DMS114 treated with DMSO at 0.1 percent for 48 hours (cell line): ENCODE measurements around the gene APOBEC3F.
"Not testable (repeated sequence)": the region's sequence is repeated elsewhere in the genome, so short reads cannot be mapped to it uniquely, and the experiment has no call there.

Source experiments
- DNase-seq: peaks from one replicate; lab custom pipeline; 2025; ENCODE audit not compliant: unreplicated experiment; lab: John Stamatoyannopoulos, UW

Gene APOBEC3F

GRCh38 chr22:39040538-39041296 lies at the start of gene APOBEC3F:
Gene APOBEC3F, plus strand, starts transcription at chr22:39040864. Its CDS starts 97 bp downstream, at chr22:39040961.
- DNase-seq: peak; percentile 30

GRCh38 chr22:38992871-38993371 lies 47.7 kb upstream of the APOBEC3F start:
- not testable (repeated sequence) for DNase-seq

GRCh38 chr22:38996105-38996504 lies 44.6 kb upstream of the APOBEC3F start:
- DNase-seq: no peak

- no peak for DNase-seq
Observed at GRCh38 chr22:38997518-38997917, 43.1 kb upstream of the APOBEC3F start.

GRCh38 chr22:39003165-39003638 lies 37.5 kb upstream of the APOBEC3F start:
- peak; percentile 50 for DNase-seq

- no peak for DNase-seq
Observed at GRCh38 chr22:39007177-39007576, 33.5 kb upstream of the APOBEC3F start.

GRCh38 chr22:39008271-39008850 lies 32.3 kb upstream of the APOBEC3F start:
- DNase-seq: not testable (repeated sequence)

GRCh38 chr22:39010946-39011345 lies 29.7 kb upstream of the APOBEC3F start:
- no peak for DNase-seq

GRCh38 chr22:39012533-39013511 lies 27.8 kb upstream of the APOBEC3F start:
- DNase-seq: no peak

- not testable (repeated sequence) for DNase-seq
Observed at GRCh38 chr22:39013561-39013941, 27.1 kb upstream of the APOBEC3F start.

- no peak for DNase-seq
Observed at GRCh38 chr22:39013942-39014722, 26.5 kb upstream of the APOBEC3F start, which contains the start of gene APOBEC3C. Gene APOBEC3C, plus strand, starts transcription at chr22:39014257. Its CDS starts 106 bp downstream, at chr22:39014363.

- not testable (repeated sequence) for DNase-seq
Observed at GRCh38 chr22:39014723-39015121, 25.9 kb upstream of the APOBEC3F start.

GRCh38 chr22:39016592-39016991 lies 24.1 kb upstream of the APOBEC3F start:
- no peak for DNase-seq

- no peak for DNase-seq
Observed at GRCh38 chr22:39017596-39018365, 22.9 kb upstream of the APOBEC3F start.

GRCh38 chr22:39020021-39020651 lies 20.5 kb upstream of the APOBEC3F start:
- not testable (repeated sequence) for DNase-seq

GRCh38 chr22:39021552-39022250 lies 19.0 kb upstream of the APOBEC3F start:
- no peak for DNase-seq

GRCh38 chr22:39024519-39025308 lies 15.9 kb upstream of the APOBEC3F start:
- DNase-seq: no peak
